ENCODE data around the gene TIMM13.

GRCh38 chr19:2444251-2445002 lies 17.0 kb upstream of the TIMM13 start:
- TF ChIP-seq CTCF (IDR thresholded peaks at IDR 0.05), result no peak
- TF ChIP-seq POLR2A (IDR thresholded peaks at IDR 0.05), result no peak

All from vagina (tissue), 2 donors.